OCI-LY7 (cell line): ENCODE measurements around the gene NUBP2. TPM values are rescaled to one million over a fixed set of nuclear protein-coding genes. Genes with fewer than 3 reads are reported as not detected.
A peak's percentile ranks its signal among the peaks of the same experiment; 100 is the strongest.

Source experiments
- Bru-seq: library from RNA; stranded (reverse); fragments of 400-500 nt; gene quantifications from one replicate; lab custom pipeline; 2021; lab: Mats Ljungman, UMichigan
- BruChase-seq, 2 experiments: library from RNA; stranded (reverse); fragments of 400-500 nt; gene quantifications; one replicate each; lab custom pipeline; 2021; lab: Mats Ljungman, UMichigan
- BruUV-seq: library from RNA; stranded (reverse); fragments of 400-500 nt; replicated peaks from 2 replicates; lab custom pipeline; 2021; lab: Mats Ljungman, UMichigan
- CTCF ChIA-PET: fragments of 300-600 bp; sonication (Branson Sonifier 250); formaldehyde crosslinking; loops from one replicate; lab custom pipeline; 2022; ENCODE audit warnings: antibody characterized with exemption; ENCODE audit not compliant: unreplicated experiment; lab: Charles Lee
- POLR2A ChIA-PET: fragments of 300-600 bp; sonication (Branson Sonifier 250); formaldehyde crosslinking; loops from one replicate; lab custom pipeline; 2022; ENCODE audit warnings: antibody characterized with exemption; lab: Charles Lee
- DNase-seq: peaks from one replicate; pipeline ENCODE4 v3.0.0-alpha.2; 2015; ENCODE audit warnings: low spot score
- H2AFZ ChIP-seq: fragments of 200-600 bp; sonication (generic), shearing (Covaris generic); 2 replicates; pipeline ENCODE4 v1.6.1; 2014; ENCODE audit warnings: mild to moderate bottlenecking, antibody characterized with exemption, low read length, moderate library complexity
- H3K27ac ChIP-seq: fragments of 200-600 bp; sonication (generic); 2 replicates; pipeline ENCODE4 v1.5.1; 2014; ENCODE audit warnings: mixed run types, low read depth, mild to moderate bottlenecking, moderate library complexity, low read length, inconsistent platforms; ENCODE audit not compliant: poor library complexity, severe bottlenecking
- H3K36me3 ChIP-seq: fragments of 200-600 bp; sonication (generic); 2 replicates; pipeline ENCODE4 v1.6.1; 2014; ENCODE audit warnings: mild to moderate bottlenecking, antibody characterized with exemption, low read length, moderate library complexity, mixed read lengths; ENCODE audit not compliant: insufficient read depth
- H3K4me1 ChIP-seq: fragments of 200-600 bp; sonication (generic); 2 replicates; pipeline ENCODE4 v1.5.1; 2014; ENCODE audit warnings: mild to moderate bottlenecking, low read length; ENCODE audit not compliant: insufficient read depth, poor library complexity, severe bottlenecking
- H3K4me2 ChIP-seq: fragments of 200-600 bp; sonication (generic); 2 replicates; pipeline ENCODE4 v1.6.1; 2014; ENCODE audit warnings: mild to moderate bottlenecking, low read length
- H3K4me3 ChIP-seq: fragments of 200-600 bp; sonication (generic); 2 replicates; pipeline ENCODE4 v1.5.1; 2014; ENCODE audit warnings: mild to moderate bottlenecking, low read depth, low read length; ENCODE audit not compliant: poor library complexity, severe bottlenecking
- H3K79me2 ChIP-seq: fragments of 200-600 bp; sonication (generic); 2 replicates; pipeline ENCODE4 v1.6.1; 2016; ENCODE audit warnings: low read depth, mild to moderate bottlenecking, low read length, moderate library complexity, mixed read lengths; ENCODE audit not compliant: insufficient read depth
- H3K9me2 ChIP-seq: fragments of 200-600 bp; sonication (generic); 2 replicates; pipeline ENCODE4 v1.6.1; 2016; ENCODE audit warnings: mild to moderate bottlenecking, low read length, mixed read lengths; ENCODE audit not compliant: insufficient read depth
- H3K9me3 ChIP-seq: fragments of 200-600 bp; sonication (generic); 2 replicates; pipeline ENCODE4 v1.6.1; 2014; ENCODE audit warnings: mild to moderate bottlenecking, mixed run types, low read length, mixed read lengths
- H4K20me1 ChIP-seq: fragments of 200-600 bp; sonication (generic); 2 replicates; pipeline ENCODE4 v1.6.1; 2014; ENCODE audit warnings: mild to moderate bottlenecking, antibody characterized with exemption, low read length, moderate library complexity, mixed read lengths; ENCODE audit not compliant: insufficient read depth
- CTCF ChIP-seq: fragments of 200-600 bp; sonication (generic); conservative IDR thresholded peaks from 2 replicates; pipeline ENCODE4 v1.5.1; 2014; ENCODE audit warnings: mild to moderate bottlenecking, antibody characterized with exemption, low read length, moderate library complexity, mixed read lengths
- EZH2phosphoT487 ChIP-seq: fragments of 200-600 bp; sonication (generic); IDR thresholded peaks from 2 replicates; pipeline ENCODE4 v1.6.1; 2018; ENCODE audit warnings: low read depth, borderline replicate concordance, mild to moderate bottlenecking, mixed run types, antibody characterized with exemption, low read length, moderate library complexity, mixed read lengths
- intact Hi-C: fragments of 100-400 bp; cut with micrococcal nuclease; formaldehyde crosslinking; loops from one replicate; pipeline ENCODE4 v1.10.0; 2022; ENCODE audit not compliant: unreplicated experiment
- long read RNA-seq: library from polyadenylated mRNA; stranded (forward); transcript quantifications from one replicate; pipeline ENCODE4 v2.0.0, GENCODE V29; 2022
- total RNA-seq, 2 experiments: library from RNA; depleted of rRNA in 1 of 2; stranded (reverse); fragments of >200 nt in 1 of 2; shearing (Covaris generic) in 1 of 2; gene quantifications; 2 replicates each; pipeline ENCODE4 v1.2.3, GENCODE V29; 2014 to 2022

NUBP2 gene
- total RNA-seq (2014; rRNA removed; shearing (Covaris generic)) (70.5 and 94.9 TPM in 2 replicates), total RNA-seq (2022) (58.2 and 62.7 TPM in 2 replicates), Bru-seq, nascent RNA (percentile 63 among the genes with signal in this experiment), BruChase-seq, experiment 1, labeled RNA remaining after a 6-hour chase (percentile 74 among the genes with signal in this experiment), BruChase-seq, experiment 2, labeled RNA remaining after a 2-hour chase (percentile 66 among the genes with signal in this experiment)
- long read RNA-seq, transcript NUBP2-201 (7 exons, 1,413 nt) = major isoform, 55 of 110 reads
- long read RNA-seq, transcript NUBP2-215 (6 exons, 1,173 nt) = minor isoform, 16 of 110 reads
- long read RNA-seq, partial matches to known transcripts = 12 of 110 reads
- long read RNA-seq, other reads (novel, unspliced or antisense) = 19 of 110 reads

GRCh38 chr16:1782408-1783264 lies at the start of gene NUBP2, which contains the start of gene SPSB3:
Gene NUBP2 (plus strand): TSS chr16:1782960. CDS start chr16:1783021, 61 bp downstream.
Gene SPSB3 (minus strand): TSS chr16:1782571. CDS start chr16:1781483, 1,088 bp downstream.
- peak; percentile 100 for DNase-seq
- no TSS peak for BruUV-seq
- no peaks in the 10 kb centered on the region for H3K9me3 ChIP-seq
- TF ChIP-seq CTCF = no peak
- TF ChIP-seq EZH2phosphoT487 = no peak
- peak within 1 kb of the TSS; percentile 26; the same call in 1 of the 2 replicates for H2AFZ ChIP-seq
- H3K36me3 ChIP-seq = peaks cover 45% of the 10 kb centered on the region
- H3K4me1 ChIP-seq = peaks cover 13% of the 10 kb centered on the region
- H3K4me3 ChIP-seq = peak within 1 kb of the TSS; percentile 89
- ChIA-PET CTCF (interaction anchor here (0.6 to 0.7 kb wide), 2 partner anchors 77 to 168 kb away, joined by 5 to 9 read pairs; partner anchors contain the start of gene MAPK8IP3), POLR2A (interaction anchor here (0.8 to 1.3 kb wide), 6 partner anchors 8 to 182 kb away, joined by 3 to 11 read pairs (median 6); partner anchors contain the start of genes EME2, IFT140, MRPS34 and MSRB1)
- H4K20me1 ChIP-seq = no peaks in the 10 kb centered on the region; the same call in 1 of the 2 replicates
- H3K9me2 ChIP-seq = no peaks in the 10 kb centered on the region
- peak within 1 kb of the TSS; percentile 82 for H3K4me2 ChIP-seq
- intact Hi-C loops = loop anchor here (1.0 to 5.0 kb wide), 3 partner anchors 9 to 160 kb away; partner anchors contain the start of genes FAHD1, HAGH, MRPS34 and MSRB1
- H3K79me2 ChIP-seq = peaks cover 22% of the 10 kb centered on the region
- peak within 1 kb of the TSS; percentile 44 for H3K27ac ChIP-seq

GRCh38 chr16:1734123-1734522 lies 48.6 kb upstream of the NUBP2 start:
- peaks cover 22% of the 10 kb centered on the region for H3K9me3 ChIP-seq
- no peaks in the 10 kb centered on the region for H4K20me1 ChIP-seq
- no peak overlapping the region for H3K27ac ChIP-seq
- no TSS peak for BruUV-seq
- H3K9me2 ChIP-seq = no peaks in the 10 kb centered on the region
- no peaks in the 10 kb centered on the region for H3K4me1 ChIP-seq
- H3K4me2 ChIP-seq = no peak overlapping the region
- TF ChIP-seq CTCF = no peak
- DNase-seq = no peak
- no peak overlapping the region for H3K4me3 ChIP-seq
- POLR2A ChIA-PET = no interaction called here
- peaks cover 48% of the 10 kb centered on the region for H3K36me3 ChIP-seq
- intact Hi-C loops = no loop called here
- no peaks in the 10 kb centered on the region for H3K79me2 ChIP-seq
- CTCF ChIA-PET = no interaction called here
- no peak overlapping the region for H2AFZ ChIP-seq
